ENCODE measurements around the gene ATOH7. TPM values are rescaled to one million over a fixed set of nuclear protein-coding genes. Genes with fewer than 3 reads are reported as not detected.

Gene ATOH7
- total RNA-seq, 1 experiment from 2014 or later, result not detected

Other genes with a start within 250 kb of the ATOH7 start
- gene HERC4, start 156.8 kb downstream of the ATOH7 start, total RNA-seq (2014; rRNA removed; shearing (Covaris generic)), result 16.8 and 19.3 TPM in 2 replicates
- gene MYPN, start 122.6 kb downstream of the ATOH7 start, total RNA-seq (2014; rRNA removed; shearing (Covaris generic)), result 0.13 and 0.40 TPM in 2 replicates
- gene HNRNPH3, start 100.0 kb upstream of the ATOH7 start, total RNA-seq (2014; rRNA removed; shearing (Covaris generic)), result 98.8 and 114 TPM in 2 replicates
- 0.36 and 0.89 TPM in 2 replicates for gene PBLD, start 100.8 kb upstream of the ATOH7 start, total RNA-seq (2014; rRNA removed; shearing (Covaris generic))
- 10.8 and 16.3 TPM in 2 replicates for gene RUFY2, start 175.2 kb upstream of the ATOH7 start, total RNA-seq (2014; rRNA removed; shearing (Covaris generic))
- 38.3 and 45.5 TPM in 2 replicates for gene DNA2, start 239.9 kb upstream of the ATOH7 start, total RNA-seq (2014; rRNA removed; shearing (Covaris generic))